ENCODE results near the gene ARMH2. TPM values are rescaled to one million over a fixed set of nuclear protein-coding genes. Genes with fewer than 3 reads are reported as not detected.

ARMH2 gene
- total RNA-seq, 2 experiments from 2014 or later: not detected

- H3K4me3 Mint-ChIP-seq: no peak overlapping the region
- H3K36me3 Mint-ChIP-seq: peaks cover 46% of the 10 kb centered on the region
- peak overlapping the region; percentile 72 for H3K27ac Mint-ChIP-seq
- POLR2A ChIA-PET: interaction anchor here (1.5 kb wide), 1 partner anchor 105 kb away, joined by 3 read pairs; no protein-coding TSS in a partner anchor
- no peaks in the 10 kb centered on the region for H3K9me3 Mint-ChIP-seq
- DNase-seq: peak; percentile 47
- CTCF ChIA-PET: interaction anchor here (0.8 to 2.2 kb wide), 4 partner anchors 24 to 195 kb away, joined by 3 to 6 read pairs (median 5); no protein-coding TSS in a partner anchor
- peaks cover 50% of the 10 kb centered on the region for H3K4me1 Mint-ChIP-seq (ENCODE audit: low read depth)
- intact Hi-C loops (cut with micrococcal nuclease): loop anchor here (5.0 kb wide), 1 partner anchor 55 kb away; no protein-coding TSS in a partner anchor
- H3K27me3 Mint-ChIP-seq: no peaks in the 10 kb centered on the region
Measured at GRCh38 chr6:24831771-24832716, 33.3 kb upstream of the ARMH2 start.

GRCh38 chr6:24829657-24830056 is 30.9 kb upstream of the ARMH2 start:
- DNase-seq: no peak
- intact Hi-C loops (cut with micrococcal nuclease): loop anchor here (5.0 kb wide), 1 partner anchor 52 kb away; no protein-coding TSS in a partner anchor
- ChIA-PET CTCF (interaction anchor here (1.1 to 3.1 kb wide), 3 partner anchors 27 to 162 kb away, joined by 3 to 8 read pairs (median 3); no protein-coding TSS in a partner anchor), POLR2A (interaction anchor here (0.7 kb wide), 1 partner anchor 197 kb away, joined by 3 read pairs; no protein-coding TSS in a partner anchor)
- Mint-ChIP-seq H3K4me3 (no peak overlapping the region), H3K9me3 (no peaks in the 10 kb centered on the region), H3K36me3 (peaks cover 44% of the 10 kb centered on the region), H3K27me3 (no peaks in the 10 kb centered on the region), H3K4me1 (ENCODE audit: low read depth) (peaks cover 34% of the 10 kb centered on the region), H3K27ac (no peak overlapping the region)

DNA sequence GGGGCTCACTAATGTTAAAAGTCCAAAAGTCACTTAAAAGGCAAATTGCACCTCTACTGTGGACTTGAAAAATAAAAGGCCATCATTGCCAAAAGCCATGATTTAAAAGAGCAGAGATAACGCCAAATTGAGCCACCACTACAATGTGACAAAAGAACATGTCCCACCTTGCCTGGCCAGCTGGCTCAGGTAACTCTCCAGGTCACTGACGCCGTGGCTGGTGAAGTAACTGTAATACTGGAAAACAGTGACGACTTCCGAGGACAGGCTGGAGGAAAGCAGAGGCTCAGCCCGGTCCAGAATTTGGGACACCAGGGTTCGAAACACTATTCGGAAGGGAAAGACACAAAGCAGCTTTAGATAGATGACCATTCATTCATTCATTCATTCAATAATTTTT is 29.3 kb upstream of the ARMH2 start:
- Mint-ChIP-seq H3K27ac (peak overlapping the region; percentile 32), H3K36me3 (peaks cover 41% of the 10 kb centered on the region), H3K9me3 (no peaks in the 10 kb centered on the region), H3K27me3 (no peaks in the 10 kb centered on the region), H3K4me1 (ENCODE audit: low read depth) (peaks cover 23% of the 10 kb centered on the region), H3K4me3 (no peak overlapping the region)
- no peak for DNase-seq
- intact Hi-C loops (cut with micrococcal nuclease): no loop called here
- ChIA-PET CTCF (interaction anchor here (3.1 kb wide), 1 partner anchor 164 kb away, joined by 8 read pairs; no protein-coding TSS in a partner anchor), POLR2A (no interaction called here)

DNA sequence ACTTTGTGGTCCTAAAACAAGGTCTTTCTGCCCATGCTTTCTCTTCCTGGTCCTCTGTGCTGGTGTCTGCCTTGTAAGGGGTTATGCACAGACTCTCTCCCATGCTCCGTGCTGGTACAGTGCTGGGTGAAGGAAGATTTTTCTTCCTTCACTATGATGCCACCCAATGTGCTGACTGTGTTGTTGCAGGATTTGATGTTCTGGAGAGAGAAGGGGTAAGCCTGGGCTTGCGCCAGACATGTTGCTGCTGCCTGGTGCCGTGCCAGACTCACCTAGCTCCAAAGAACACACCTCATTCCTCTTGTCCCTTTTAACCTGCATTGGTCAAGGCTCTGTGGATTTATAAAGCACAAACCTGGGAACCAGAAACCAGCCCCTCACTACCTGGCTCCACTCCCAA is 28.4 kb upstream of the ARMH2 start:
- ChIA-PET POLR2A (no interaction called here), CTCF (interaction anchor here (3.1 kb wide), 1 partner anchor 165 kb away, joined by 8 read pairs; no protein-coding TSS in a partner anchor)
- Mint-ChIP-seq H3K4me1 (ENCODE audit: low read depth) (peaks cover 15% of the 10 kb centered on the region), H3K27me3 (no peaks in the 10 kb centered on the region), H3K9me3 (no peaks in the 10 kb centered on the region), H3K36me3 (peaks cover 37% of the 10 kb centered on the region), H3K4me3 (no peak overlapping the region), H3K27ac (peak overlapping the region; percentile 32)
- intact Hi-C loops (cut with micrococcal nuclease): no loop called here
- DNase-seq: no peak

GRCh38 chr6:24825130-24825630 is 26.5 kb upstream of the ARMH2 start:
- H3K9me3 Mint-ChIP-seq: no peaks in the 10 kb centered on the region
- DNase-seq: no peak
- no peak overlapping the region for H3K4me3 Mint-ChIP-seq
- intact Hi-C loops (cut with micrococcal nuclease): no loop called here
- ChIA-PET CTCF (interaction anchor here (1.2 kb wide), 1 partner anchor 246 kb away, joined by 4 read pairs; no protein-coding TSS in a partner anchor), POLR2A (no interaction called here)
- peaks cover 2% of the 10 kb centered on the region for H3K4me1 Mint-ChIP-seq (ENCODE audit: low read depth)
- no peaks in the 10 kb centered on the region for H3K27me3 Mint-ChIP-seq
- H3K36me3 Mint-ChIP-seq: peaks cover 36% of the 10 kb centered on the region
- H3K27ac Mint-ChIP-seq: peak overlapping the region; percentile 13

- ChIA-PET POLR2A (no interaction called here), CTCF (interaction anchor here (1.2 kb wide), 1 partner anchor 247 kb away, joined by 4 read pairs; no protein-coding TSS in a partner anchor)
- Mint-ChIP-seq H3K27ac (no peak overlapping the region), H3K4me1 (ENCODE audit: low read depth) (peaks cover 2% of the 10 kb centered on the region), H3K27me3 (no peaks in the 10 kb centered on the region), H3K9me3 (no peaks in the 10 kb centered on the region), H3K36me3 (peaks cover 34% of the 10 kb centered on the region), H3K4me3 (no peak overlapping the region)
- no peak for DNase-seq
- intact Hi-C loops (cut with micrococcal nuclease): no loop called here
Measured at GRCh38 chr6:24824142-24824938, 25.6 kb upstream of the ARMH2 start.

DNA sequence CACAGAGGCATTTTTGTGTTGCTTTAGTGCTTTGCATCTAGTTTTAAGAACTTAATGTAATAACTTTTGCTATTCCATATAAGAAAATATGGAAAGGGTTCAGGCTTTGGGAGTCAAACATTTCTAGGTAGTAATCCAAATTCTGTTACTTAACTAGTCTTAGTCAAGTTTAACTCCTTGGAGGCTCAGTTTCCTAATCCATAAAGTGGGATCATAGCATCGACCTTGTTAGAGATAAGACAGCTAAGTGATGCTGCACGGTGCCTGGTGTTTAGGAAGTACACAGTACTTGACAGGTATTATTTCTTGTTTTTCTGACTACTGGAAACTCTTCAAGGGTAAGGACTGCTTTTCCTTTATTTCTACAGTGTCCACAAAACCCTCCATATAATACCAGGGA is 24.5 kb upstream of the ARMH2 start:
- no peaks in the 10 kb centered on the region for H3K27me3 Mint-ChIP-seq
- POLR2A ChIA-PET: interaction anchor here (0.7 kb wide), 1 partner anchor 157 kb away, joined by 3 read pairs; no protein-coding TSS in a partner anchor
- H3K27ac Mint-ChIP-seq: peak overlapping the region; percentile 42
- H3K9me3 Mint-ChIP-seq: no peaks in the 10 kb centered on the region
- intact Hi-C loops (cut with micrococcal nuclease): no loop called here
- H3K4me3 Mint-ChIP-seq: no peak overlapping the region
- peaks cover 37% of the 10 kb centered on the region for H3K36me3 Mint-ChIP-seq
- peaks cover 2% of the 10 kb centered on the region for H3K4me1 Mint-ChIP-seq (ENCODE audit: low read depth)
- DNase-seq: no peak
- CTCF ChIA-PET: no interaction called here

GRCh38 chr6:24822696-24823095 is 24.0 kb upstream of the ARMH2 start:
- POLR2A ChIA-PET: interaction anchor here (0.7 kb wide), 1 partner anchor 156 kb away, joined by 3 read pairs; no protein-coding TSS in a partner anchor
- Mint-ChIP-seq H3K9me3 (no peaks in the 10 kb centered on the region), H3K4me1 (ENCODE audit: low read depth) (peaks cover 2% of the 10 kb centered on the region), H3K4me3 (no peak overlapping the region), H3K36me3 (peaks cover 35% of the 10 kb centered on the region), H3K27ac (peak overlapping the region; percentile 42), H3K27me3 (no peaks in the 10 kb centered on the region)
- DNase-seq: no peak
- intact Hi-C loops (cut with micrococcal nuclease): no loop called here
- CTCF ChIA-PET: no interaction called here

DNA sequence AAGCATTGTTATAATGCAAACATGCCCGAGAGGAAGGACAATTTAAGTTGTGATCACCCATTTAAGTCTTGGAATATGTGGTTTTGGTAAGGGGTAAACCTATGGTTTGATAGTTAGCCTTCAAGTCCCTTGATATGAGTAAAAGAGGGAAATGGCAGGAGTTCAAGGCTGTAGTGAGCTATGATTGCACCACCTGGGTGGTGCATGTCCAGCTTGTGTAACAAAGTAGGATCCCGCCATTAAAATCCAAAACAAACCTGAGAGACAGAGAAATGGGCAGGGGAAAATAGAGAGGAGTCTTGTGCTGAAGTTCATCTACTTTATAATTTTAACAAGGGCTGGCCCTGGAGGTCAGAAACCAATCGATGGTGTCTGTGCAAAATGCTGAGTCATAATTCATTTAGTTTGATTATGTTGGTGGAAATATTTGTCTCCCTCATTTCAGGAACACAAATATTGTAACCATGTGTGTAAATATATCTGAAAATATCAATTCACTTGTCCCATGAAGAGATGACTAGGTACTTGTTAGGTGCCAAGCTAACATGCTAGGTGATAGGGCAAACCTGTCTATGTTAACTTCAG is 23.2 kb upstream of the ARMH2 start:
- Mint-ChIP-seq H3K27ac (peak overlapping the region; percentile 83), H3K27me3 (no peaks in the 10 kb centered on the region), H3K4me1 (ENCODE audit: low read depth) (no peaks in the 10 kb centered on the region), H3K4me3 (no peak overlapping the region), H3K36me3 (peaks cover 30% of the 10 kb centered on the region), H3K9me3 (no peaks in the 10 kb centered on the region)
- POLR2A ChIA-PET: no interaction called here
- no peak for DNase-seq
- intact Hi-C loops (cut with micrococcal nuclease): no loop called here
- CTCF ChIA-PET: no interaction called here

DNA sequence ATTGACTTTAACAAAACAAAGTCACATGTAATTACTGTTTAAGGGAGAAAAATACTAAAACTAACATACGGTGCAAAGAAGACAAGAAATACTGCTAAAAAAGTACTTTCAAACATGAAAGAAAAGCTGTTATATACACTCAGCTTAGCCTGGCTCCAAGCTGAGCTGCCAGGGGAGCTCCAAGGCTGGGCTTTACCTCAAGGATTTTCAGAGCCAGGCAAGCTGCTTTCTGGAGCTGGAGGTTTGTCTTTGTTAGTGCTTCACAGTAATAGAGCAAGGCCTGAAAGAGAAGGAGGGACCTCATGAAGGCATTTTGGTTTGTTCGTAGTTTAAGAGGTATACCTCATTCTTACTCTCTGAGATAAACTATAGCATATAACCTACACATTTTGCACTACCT is 19.6 kb upstream of the ARMH2 start:
- Mint-ChIP-seq H3K27ac (peak overlapping the region; percentile 18), H3K4me3 (no peak overlapping the region), H3K9me3 (no peaks in the 10 kb centered on the region), H3K4me1 (ENCODE audit: low read depth) (no peaks in the 10 kb centered on the region), H3K36me3 (peaks cover 13% of the 10 kb centered on the region), H3K27me3 (no peaks in the 10 kb centered on the region)
- CTCF ChIA-PET: interaction anchor here (0.8 kb wide), 1 partner anchor 236 kb away, joined by 3 read pairs; no protein-coding TSS in a partner anchor
- no peak for DNase-seq
- POLR2A ChIA-PET: interaction anchor here (1.0 kb wide), 1 partner anchor 8 kb away, joined by 3 read pairs; no protein-coding TSS in a partner anchor
- intact Hi-C loops (cut with micrococcal nuclease): no loop called here

DNA sequence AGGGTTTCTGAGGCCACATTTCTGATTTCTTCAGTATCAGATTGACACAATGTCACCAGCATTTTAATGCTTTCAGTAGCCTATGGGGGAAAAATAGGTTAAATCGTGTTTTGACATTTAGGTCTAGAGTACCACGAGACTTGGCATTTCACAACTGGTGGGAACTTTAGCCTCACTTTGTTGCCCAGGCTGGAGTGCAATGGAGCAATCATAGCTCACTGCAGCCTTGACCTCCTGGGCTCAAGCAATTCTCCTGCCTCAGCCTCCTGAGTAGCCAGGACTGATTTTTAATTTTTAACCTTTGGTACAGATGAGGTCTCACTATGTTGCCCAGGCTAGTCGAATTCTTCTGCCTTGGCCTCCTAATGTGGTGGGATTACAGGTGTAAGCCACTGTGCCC is 11.0 kb upstream of the ARMH2 start:
- intact Hi-C loops (cut with micrococcal nuclease): no loop called here
- Mint-ChIP-seq H3K9me3 (no peaks in the 10 kb centered on the region), H3K27me3 (no peaks in the 10 kb centered on the region), H3K4me3 (no peak overlapping the region), H3K36me3 (peaks cover 19% of the 10 kb centered on the region), H3K4me1 (ENCODE audit: low read depth) (no peaks in the 10 kb centered on the region), H3K27ac (peak overlapping the region; percentile 8)
- no peak for DNase-seq
- ChIA-PET CTCF (no interaction called here), POLR2A (interaction anchor here (0.8 kb wide), 1 partner anchor 9 kb away, joined by 3 read pairs; no protein-coding TSS in a partner anchor)
